Astrocyte (in vitro differentiated cells and primary cell): ENCODE results near the gene OLFML2B. TPM values are rescaled to one million over a fixed set of nuclear protein-coding genes. Genes with fewer than 3 reads are reported as not detected.

Experiments used
- DNase-seq: peaks from one replicate; pipeline ENCODE4 v3.0.0-alpha.2; 2010; ENCODE audit warnings: low read depth
- FAIRE-seq: peaks from 2 replicates; lab custom pipeline; 2011; peaks lifted over from hg19 to GRCh38; lab: Jason Lieb, UNC
- H2AFZ ChIP-seq: 2 replicates; pipeline ENCODE4 v1.6.0; 2012; ENCODE audit warnings: low read depth, low read length, inconsistent platforms
- H3K27ac ChIP-seq: 2 replicates; pipeline ENCODE4 v1.5.1; 2011; ENCODE audit warnings: low read depth, low read length, inconsistent platforms
- H3K27me3 ChIP-seq: 2 replicates; pipeline ENCODE4 v1.6.0; 2011; ENCODE audit warnings: low read length, inconsistent platforms; ENCODE audit not compliant: insufficient read depth
- H3K36me3 ChIP-seq: 2 replicates; pipeline ENCODE4 v1.5.1; 2011; ENCODE audit warnings: low read length, inconsistent platforms; ENCODE audit not compliant: insufficient read depth
- H3K4me1 ChIP-seq: 2 replicates; pipeline ENCODE4 v1.5.1; 2011; ENCODE audit warnings: low read length, inconsistent platforms; ENCODE audit not compliant: insufficient read depth
- H3K4me2 ChIP-seq: 2 replicates; pipeline ENCODE4 v1.6.0; 2012; ENCODE audit warnings: low read length, inconsistent platforms
- H3K4me3 ChIP-seq: 2 replicates; pipeline ENCODE4 v1.5.1; 2011; ENCODE audit warnings: low read depth, mild to moderate bottlenecking, low read length, inconsistent platforms; ENCODE audit not compliant: insufficient read depth
- H3K79me2 ChIP-seq: 2 replicates; pipeline ENCODE4 v1.6.0; 2012; ENCODE audit warnings: mild to moderate bottlenecking, low read length, inconsistent platforms; ENCODE audit not compliant: insufficient read depth
- H3K9ac ChIP-seq: 2 replicates; pipeline ENCODE4 v1.6.0; 2012; ENCODE audit warnings: mild to moderate bottlenecking, low read length, inconsistent platforms
- H3K9me3 ChIP-seq: 2 replicates; pipeline ENCODE4 v1.5.1; 2012; ENCODE audit warnings: low read depth, mild to moderate bottlenecking, low read length, inconsistent platforms; ENCODE audit not compliant: insufficient read depth
- H4K20me1 ChIP-seq: 2 replicates; pipeline ENCODE4 v1.6.0; 2012; ENCODE audit warnings: low read length, inconsistent platforms; ENCODE audit not compliant: insufficient read depth
- H3K27ac Mint-ChIP-seq: one replicate; pipeline ENCODE4 v1.8.0; 2021; ENCODE audit warnings: mild to moderate bottlenecking, mixed read lengths; ENCODE audit not compliant: unreplicated experiment
- H3K27me3 Mint-ChIP-seq: one replicate; pipeline ENCODE4 v1.8.0; 2021; ENCODE audit warnings: low read depth, mixed read lengths; ENCODE audit not compliant: unreplicated experiment
- H3K36me3 Mint-ChIP-seq: one replicate; pipeline ENCODE4 v1.8.0; 2021; ENCODE audit warnings: low read depth, mixed read lengths; ENCODE audit not compliant: unreplicated experiment
- H3K4me1 Mint-ChIP-seq: one replicate; pipeline ENCODE4 v1.8.0; 2021; ENCODE audit warnings: low read depth, mixed read lengths; ENCODE audit not compliant: unreplicated experiment
- H3K4me3 Mint-ChIP-seq: one replicate; pipeline ENCODE4 v1.8.0; 2021; ENCODE audit warnings: mild to moderate bottlenecking, moderate library complexity, mixed read lengths; ENCODE audit not compliant: unreplicated experiment
- H3K9me3 Mint-ChIP-seq: one replicate; pipeline ENCODE4 v1.8.0; 2021; ENCODE audit warnings: mild to moderate bottlenecking, mixed read lengths; ENCODE audit not compliant: unreplicated experiment
- EZH2 ChIP-seq: IDR thresholded peaks from 2 replicates; pipeline ENCODE4 v1.6.1; 2012; ENCODE audit warnings: mild to moderate bottlenecking, low read length, inconsistent platforms; ENCODE audit not compliant: insufficient read depth
- total RNA-seq: library from RNA; stranded (reverse); gene quantifications from 2 replicates; pipeline ENCODE4 v1.2.1, GENCODE V29; 2021
- TF ChIP-seq, protein P1 (sequence below): IDR thresholded peaks from 2 replicates; pipeline ENCODE4 v1.5.1; 2011; ENCODE audit warnings: low read depth, mild to moderate bottlenecking, inconsistent platforms, low read length, moderate library complexity; ENCODE audit not compliant: insufficient read depth

The OLFML2B gene
- total RNA-seq, 1 donor from 2014 or later = 14.7 TPM

DNA sequence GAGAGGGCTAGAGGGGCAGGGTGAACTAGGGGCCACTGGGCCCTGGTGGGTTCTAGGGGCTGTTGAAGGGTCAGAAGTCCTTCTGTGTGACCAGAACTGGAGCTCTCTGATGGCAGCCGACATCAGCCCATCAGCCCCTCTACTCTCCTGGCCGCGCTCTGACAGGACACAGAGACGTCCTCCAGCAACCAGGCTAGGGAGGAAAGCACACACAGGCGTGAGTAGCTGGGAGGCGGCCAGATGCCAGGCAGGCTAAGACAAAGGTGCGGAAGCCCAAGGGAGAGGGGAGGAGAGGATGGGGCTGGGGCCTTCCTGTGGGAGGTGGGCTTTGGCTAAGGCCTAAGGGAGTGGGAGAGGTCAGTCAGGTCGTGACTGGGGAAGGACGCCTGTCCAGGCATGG lies 50.8 kb downstream of the OLFML2B start:
- H3K4me3 Mint-ChIP-seq = no peak overlapping the region
- no peaks in the 10 kb centered on the region for H3K36me3 ChIP-seq

DNA sequence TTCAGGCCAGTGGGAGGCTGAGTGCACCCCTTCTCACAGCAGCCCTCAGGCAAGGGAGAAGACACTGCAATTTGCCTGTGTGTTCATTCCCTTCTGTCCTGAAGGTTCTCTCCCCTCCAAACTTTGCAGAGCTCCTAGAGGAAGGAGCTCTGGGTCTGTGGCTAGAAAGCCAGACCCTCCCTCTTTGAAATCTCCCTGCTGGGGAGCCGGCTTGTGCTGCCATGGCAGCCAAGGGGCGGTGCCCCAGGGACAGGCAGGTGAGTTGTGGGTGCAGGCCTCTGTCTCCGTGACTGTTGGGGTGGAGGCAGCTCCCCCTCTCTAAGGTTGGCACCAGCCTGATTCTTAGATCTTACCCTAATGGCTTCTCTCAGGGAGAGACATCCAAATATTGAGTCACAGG lies 53.0 kb downstream of the OLFML2B start:
- Mint-ChIP-seq H3K27ac (peak overlapping the region; percentile 93), H3K9me3 (no peaks in the 10 kb centered on the region), H3K4me3 (no peak overlapping the region), H3K27me3 (peaks cover 3% of the 10 kb centered on the region), H3K36me3 (peaks cover 7% of the 10 kb centered on the region), H3K4me1 (peaks cover 30% of the 10 kb centered on the region)
- Histone ChIP-seq H4K20me1 (no peaks in the 10 kb centered on the region), H3K79me2 (no peaks in the 10 kb centered on the region), H2AFZ (no peak overlapping the region), H3K9me3 (no peaks in the 10 kb centered on the region), H3K27ac (no peak overlapping the region), H3K4me1 (no peaks in the 10 kb centered on the region), H3K27me3 (no peaks in the 10 kb centered on the region), H3K4me2 (no peak overlapping the region), H3K9ac (no peak overlapping the region), H3K36me3 (no peaks in the 10 kb centered on the region), H3K4me3 (no peak overlapping the region)
- DNase-seq (no peak), FAIRE-seq (no peak)
- TF ChIP-seq, protein P1, sequence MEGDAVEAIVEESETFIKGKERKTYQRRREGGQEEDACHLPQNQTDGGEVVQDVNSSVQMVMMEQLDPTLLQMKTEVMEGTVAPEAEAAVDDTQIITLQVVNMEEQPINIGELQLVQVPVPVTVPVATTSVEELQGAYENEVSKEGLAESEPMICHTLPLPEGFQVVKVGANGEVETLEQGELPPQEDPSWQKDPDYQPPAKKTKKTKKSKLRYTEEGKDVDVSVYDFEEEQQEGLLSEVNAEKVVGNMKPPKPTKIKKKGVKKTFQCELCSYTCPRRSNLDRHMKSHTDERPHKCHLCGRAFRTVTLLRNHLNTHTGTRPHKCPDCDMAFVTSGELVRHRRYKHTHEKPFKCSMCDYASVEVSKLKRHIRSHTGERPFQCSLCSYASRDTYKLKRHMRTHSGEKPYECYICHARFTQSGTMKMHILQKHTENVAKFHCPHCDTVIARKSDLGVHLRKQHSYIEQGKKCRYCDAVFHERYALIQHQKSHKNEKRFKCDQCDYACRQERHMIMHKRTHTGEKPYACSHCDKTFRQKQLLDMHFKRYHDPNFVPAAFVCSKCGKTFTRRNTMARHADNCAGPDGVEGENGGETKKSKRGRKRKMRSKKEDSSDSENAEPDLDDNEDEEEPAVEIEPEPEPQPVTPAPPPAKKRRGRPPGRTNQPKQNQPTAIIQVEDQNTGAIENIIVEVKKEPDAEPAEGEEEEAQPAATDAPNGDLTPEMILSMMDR = no peak
- no peak for TF ChIP-seq EZH2

More for the DNA sequence above, 50.8 kb downstream of the OLFML2B start:
- Histone ChIP-seq H3K9ac (no peak overlapping the region), H3K9me3 (no peaks in the 10 kb centered on the region), H3K4me1 (no peaks in the 10 kb centered on the region), H3K4me3 (no peak overlapping the region), H4K20me1 (no peaks in the 10 kb centered on the region), H3K27ac (no peak overlapping the region), H2AFZ (no peak overlapping the region), H3K27me3 (no peaks in the 10 kb centered on the region), H3K4me2 (no peak overlapping the region), H3K79me2 (no peaks in the 10 kb centered on the region)
- Mint-ChIP-seq H3K27me3 (peaks cover 10% of the 10 kb centered on the region), H3K36me3 (peaks cover 4% of the 10 kb centered on the region), H3K27ac (no peak overlapping the region), H3K9me3 (peaks cover 4% of the 10 kb centered on the region), H3K4me1 (peaks cover 25% of the 10 kb centered on the region)
- DNase-seq (no peak), FAIRE-seq (no peak)
- no peak for TF ChIP-seq EZH2
- TF ChIP-seq, protein P1 = no peak

- Histone ChIP-seq H3K27me3 (no peaks in the 10 kb centered on the region), H3K27ac (no peak overlapping the region), H3K36me3 (no peaks in the 10 kb centered on the region), H2AFZ (no peak overlapping the region), H3K79me2 (no peaks in the 10 kb centered on the region), H3K9ac (no peak overlapping the region), H3K4me3 (no peak overlapping the region), H3K4me2 (no peak overlapping the region), H3K9me3 (no peaks in the 10 kb centered on the region), H4K20me1 (no peaks in the 10 kb centered on the region), H3K4me1 (no peaks in the 10 kb centered on the region)
- H3K36me3 Mint-ChIP-seq = peaks cover 7% of the 10 kb centered on the region
- H3K4me3 Mint-ChIP-seq = peak overlapping the region; percentile 54
- H3K9me3 Mint-ChIP-seq = no peaks in the 10 kb centered on the region
- H3K27ac Mint-ChIP-seq = peak overlapping the region; percentile 93
- H3K27me3 Mint-ChIP-seq = peaks cover 3% of the 10 kb centered on the region
- FAIRE-seq (no peak), DNase-seq (no peak)
- no peak for TF ChIP-seq EZH2
- TF ChIP-seq, protein P1 = no peak
- peaks cover 30% of the 10 kb centered on the region for H3K4me1 Mint-ChIP-seq
Observed at GRCh38 chr1:161970036-161970435, 53.6 kb downstream of the OLFML2B start.
